Measurements from ENCODE around the gene TMEM208. TPM values are rescaled to one million over a fixed set of nuclear protein-coding genes. Genes with fewer than 3 reads are reported as not detected.

TMEM208 gene
- total and polyA plus RNA-seq, 2 of the 8 experiments (the other 6 are each of a cell fraction or from before 2014, with no cell fraction given) = 37.7 to 100.0 TPM

GRCh38 chr16:67236563-67237395, 9.8 kb downstream of the TMEM208 start:
- Histone ChIP-seq H2BK20ac (ENCODE audit: low read length) (no peak overlapping the region), H3K4me3 (ENCODE audit: extremely low read depth in 1 of 4, insufficient read depth in 2 of 4, low read depth in 3 of 4, low read length in 4 of 4) (no peak overlapping the region), H4K5ac (ENCODE audit: insufficient read length, low read depth, low read length) (no peak overlapping the region), H3K27me3 (replicated peaks in 1 of 4; ENCODE audit: control insufficient read depth in 3 of 4, extremely low read depth in 1 of 4, insufficient read depth in 3 of 4, low read length in 3 of 4) (no peaks in the 10 kb centered on the region), H3K36me3 (ENCODE audit: control insufficient read depth in 2 of 4, insufficient read depth in 4 of 4, low read length in 3 of 4) (peaks cover 5 to 21% (median 14%) of the 10 kb centered on the region in 4 experiments; a peak in 5 of 8 replicates), H3K4me2 (ENCODE audit: insufficient read depth in 1 of 2, low read depth in 2 of 2, low read length in 2 of 2) (peak overlapping the region in 1 of 2 experiments; percentile 17; a peak in 1 of 4 replicates), H3K14ac (ENCODE audit: insufficient read length) (no peak overlapping the region), H2BK120ac (replicated peaks; ENCODE audit: low read depth, low read length) (no peak overlapping the region), H3K23me2 (ENCODE audit: low read depth, low read length) (no peaks in the 10 kb centered on the region), H3K4ac (replicated peaks; ENCODE audit: insufficient read length, low read depth, low read length) (no peak overlapping the region), H3K18ac (ENCODE audit: extremely low read depth, low read length) (no peak overlapping the region), H3K27ac (ENCODE audit: low read depth, low read length) (no peak overlapping the region), H2AFZ (ENCODE audit: low read length) (no peak overlapping the region), H4K91ac (replicated peaks; ENCODE audit: insufficient read length, low read length) (no peak overlapping the region), H2AK5ac (ENCODE audit: low read depth, low read length) (no peak overlapping the region), H3K23ac (ENCODE audit: insufficient read length) (no peak overlapping the region), H4K20me1 (replicated peaks in 1 of 2; ENCODE audit: control insufficient read depth in 1 of 2, insufficient read depth in 2 of 2, low read length in 2 of 2) (peaks cover 0 to 12% of the 10 kb centered on the region in 2 experiments), H2BK15ac (ENCODE audit: low read length) (no peak overlapping the region), H3K79me1 (ENCODE audit: low read depth, low read length) (peaks cover 8% of the 10 kb centered on the region), H3K4me1 (replicated peaks in 1 of 4; ENCODE audit: control insufficient read depth in 3 of 4, insufficient read depth in 4 of 4, low read length in 3 of 4) (peaks cover 3 to 8% (median 7%) of the 10 kb centered on the region in 4 experiments; a peak in 6 of 7 replicates), H3K9ac (replicated peaks in 1 of 4; ENCODE audit: extremely low read depth in 1 of 4, low read depth in 3 of 4, low read length in 3 of 4) (no peak overlapping the region; a peak in 1 of 7 replicates), H2BK12ac (ENCODE audit: low read depth, low read length) (0 out of 2 replicates have a peak overlapping the region, but pooled peaks have one; percentile 27), H3K56ac (replicated peaks; ENCODE audit: insufficient read length, low read depth, low read length) (no peak overlapping the region), H4K8ac (ENCODE audit: extremely low read depth, insufficient read depth, low read length) (peak overlapping the region; percentile 29), H3K9me3 (ENCODE audit: insufficient read depth in 2 of 2, low read depth in 1 of 2, low read length in 1 of 2) (no peaks in the 10 kb centered on the region), H2BK5ac (ENCODE audit: low read depth, low read length) (peak overlapping the region; percentile 66; the same call in 1 of the 2 replicates), H3K79me2 (ENCODE audit: control insufficient read depth in 1 of 2, insufficient read depth in 2 of 2, low read length in 2 of 2) (no peaks in the 10 kb centered on the region)
- DNase-seq (ENCODE audit: low read depth in 1 of 2, low spot score in 2 of 2) (peak; percentile 77 to 98), FAIRE-seq (no peak)
- POLR2A ChIA-PET (ENCODE audit: partially characterized antibody) = interaction anchor here (1.4 to 11.2 kb wide), 5 partner anchors 9 to 37 kb away, joined by 3 to 111 read pairs (median 3); partner anchors contain the start of genes FHOD1, SLC9A5 and TMEM208
- WGBS, 2 experiments (ENCODE audit: extremely low coverage in 1 of 2, insufficient coverage in 1 of 2, insufficient read length in 1 of 2, insufficient replicate concordance in 2 of 2, low coverage in 1 of 2, low lambda C conversion rate in 2 of 2, missing lambda C conversion rate in 1 of 2) = 83% methylated on average over 39 of the region's 50 CpGs; no CpG with 5 or more reads in 1 of the 2 experiments
- CTCF ChIA-PET (ENCODE audit: partially characterized antibody) = interaction anchor here (0.7 to 4.6 kb wide), 6 partner anchors 10 to 90 kb away, joined by 3 to 23 read pairs (median 6); partner anchors contain the start of genes ELMO3, FHOD1, KCTD19 and LRRC36
- TF ChIP-seq CTCF (IDR thresholded peaks at IDR 0.05; ENCODE audit: control extremely low read depth in 1 of 3, insufficient read depth in 1 of 3, low read depth in 1 of 3, low read length in 3 of 3) = no peak
- TF ChIP-seq CBX8 (IDR thresholded peaks at IDR 0.05; ENCODE audit: borderline replicate concordance, low read depth, low read length) = no peak
- 0 out of 2 replicates have a peak, but pooled peaks have one; percentile 17 for TF ChIP-seq TBP (IDR thresholded peaks at IDR 0.05; ENCODE audit: low read depth, low read length)
- TF ChIP-seq SP1 (IDR thresholded peaks at IDR 0.05; ENCODE audit: low read depth, low read length) = peak; percentile 29; the same call in 1 of the 2 replicates
- no peak for TF ChIP-seq JUND (IDR thresholded peaks at IDR 0.05; ENCODE audit: low read length)
- no peak for TF ChIP-seq NANOG (IDR thresholded peaks at IDR 0.05; ENCODE audit: insufficient read depth, low read depth, low read length, poor library complexity, severe bottlenecking)
